Measurements from ENCODE around the gene COTL1. TPM values are rescaled to one million over a fixed set of nuclear protein-coding genes. Genes with fewer than 3 reads are reported as not detected.
A peak's percentile ranks its signal among the peaks of the same experiment; 100 is the strongest.

Gene COTL1
- total RNA-seq, 1 donor from 2014 or later = 100 TPM

DNA sequence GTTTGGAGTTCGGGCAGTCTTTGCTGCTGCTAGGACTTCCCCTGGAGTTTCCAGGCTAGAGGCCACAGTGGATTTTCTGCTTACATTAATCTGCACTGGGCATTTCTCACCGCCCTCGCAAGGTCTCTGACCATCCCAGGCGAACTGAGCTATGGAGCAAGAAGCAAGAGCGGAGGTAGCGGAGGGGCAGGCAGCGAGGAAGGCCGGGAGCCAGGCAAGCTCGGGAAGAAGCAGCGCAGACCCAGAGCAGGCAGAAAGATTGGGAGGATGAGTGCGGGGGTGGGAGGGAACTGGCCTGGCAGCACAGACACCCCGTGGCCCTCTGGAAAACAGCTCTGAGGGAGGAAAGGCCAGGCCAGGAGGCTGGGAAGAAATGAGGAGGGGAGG lies 3.8 kb downstream of the COTL1 start:
- no peak for DNase-seq (ENCODE audit: low read depth)

DNA sequence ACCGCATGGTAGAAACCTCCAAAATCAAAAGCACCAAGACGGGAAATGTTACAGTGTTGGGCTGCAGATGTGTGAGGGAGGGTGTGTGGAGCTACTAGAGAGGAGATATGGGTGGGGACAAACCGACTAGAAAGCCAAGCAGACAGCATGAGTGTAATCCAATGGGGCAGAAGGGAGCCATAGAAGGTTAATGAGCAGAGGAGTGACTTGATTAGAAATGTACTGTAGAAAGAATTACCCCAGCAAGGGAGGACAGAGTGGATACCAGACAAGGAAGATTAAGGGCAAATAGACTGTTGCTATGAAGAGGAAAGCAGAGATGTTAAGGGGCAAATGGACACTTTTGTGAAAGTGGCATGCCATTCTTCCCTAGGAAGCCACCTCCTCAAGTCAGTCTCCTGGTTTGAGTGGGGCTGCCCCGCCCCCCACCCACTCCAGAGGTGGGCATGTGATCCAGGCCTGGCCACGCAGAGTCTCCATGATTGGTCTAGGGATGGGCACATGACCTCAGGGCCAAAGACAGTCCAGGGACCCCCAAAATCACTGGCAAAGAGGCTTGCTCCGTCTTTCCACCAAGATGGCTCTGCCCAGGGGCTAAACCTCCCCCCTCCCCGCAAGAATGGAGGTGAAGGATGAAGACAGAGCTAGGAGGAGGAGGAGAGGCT lies 4.3 kb downstream of the COTL1 start:
- no peak for DNase-seq (ENCODE audit: low read depth)

DNA sequence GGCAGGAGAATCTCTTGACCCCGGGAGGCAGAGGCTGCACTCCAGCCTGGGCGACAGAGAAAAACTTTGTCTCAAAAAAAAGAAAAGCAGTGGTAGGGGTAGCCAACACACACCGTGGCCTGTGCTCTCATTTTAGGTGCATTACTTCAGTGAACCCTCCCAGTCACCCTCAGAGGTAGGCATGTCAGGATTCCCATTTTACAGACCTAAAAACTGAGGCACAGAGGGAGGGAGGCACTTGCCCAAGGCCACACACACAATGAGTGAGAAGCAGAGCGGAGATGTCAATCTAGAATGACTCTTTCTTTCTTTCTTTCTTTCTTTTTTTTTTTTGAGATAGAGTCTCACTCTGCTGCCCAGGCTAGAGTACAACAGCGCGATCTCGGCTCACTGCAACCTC lies 5.2 kb downstream of the COTL1 start:
- DNase-seq (ENCODE audit: low read depth) = no peak

DNA sequence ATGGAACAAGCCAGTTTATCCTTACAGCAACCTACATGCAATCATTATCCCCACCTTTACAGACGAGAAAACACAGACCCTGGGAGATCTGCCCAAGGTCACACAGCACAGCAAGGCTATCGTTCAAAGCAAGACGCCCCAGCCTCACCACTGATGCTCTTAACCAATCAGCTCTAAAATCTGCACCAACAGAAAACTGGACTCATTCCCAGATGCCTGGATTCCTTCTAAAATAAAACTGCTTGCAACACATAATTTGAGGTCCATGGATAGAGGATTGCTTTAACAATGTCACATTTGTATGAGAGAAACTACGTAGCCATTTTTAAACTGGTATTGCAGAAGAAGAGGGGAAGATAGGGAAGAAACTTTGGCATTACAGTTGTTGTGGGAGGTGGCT lies 6.8 kb downstream of the COTL1 start:
- no peak for DNase-seq (ENCODE audit: low read depth)

DNA sequence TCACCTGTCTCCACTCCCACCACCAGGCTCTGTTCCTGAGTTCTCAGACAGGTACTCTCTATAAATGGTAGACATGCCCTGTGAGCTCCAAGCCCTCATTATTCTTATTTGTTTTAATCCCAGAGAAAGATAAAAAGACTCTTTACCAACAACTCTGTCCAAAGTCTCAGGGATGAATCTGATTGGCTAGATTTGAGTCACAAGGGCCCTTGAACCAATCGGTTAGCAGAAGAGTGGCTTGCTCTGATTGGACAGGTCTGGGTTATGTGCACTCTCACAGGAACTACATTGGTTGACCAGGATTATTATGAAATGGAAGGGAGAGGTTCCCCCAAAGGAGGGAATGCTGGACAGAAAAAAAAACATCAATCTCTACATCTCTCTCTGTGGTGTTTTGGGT lies 7.5 kb downstream of the COTL1 start:
- no peak for DNase-seq (ENCODE audit: low read depth)

DNA sequence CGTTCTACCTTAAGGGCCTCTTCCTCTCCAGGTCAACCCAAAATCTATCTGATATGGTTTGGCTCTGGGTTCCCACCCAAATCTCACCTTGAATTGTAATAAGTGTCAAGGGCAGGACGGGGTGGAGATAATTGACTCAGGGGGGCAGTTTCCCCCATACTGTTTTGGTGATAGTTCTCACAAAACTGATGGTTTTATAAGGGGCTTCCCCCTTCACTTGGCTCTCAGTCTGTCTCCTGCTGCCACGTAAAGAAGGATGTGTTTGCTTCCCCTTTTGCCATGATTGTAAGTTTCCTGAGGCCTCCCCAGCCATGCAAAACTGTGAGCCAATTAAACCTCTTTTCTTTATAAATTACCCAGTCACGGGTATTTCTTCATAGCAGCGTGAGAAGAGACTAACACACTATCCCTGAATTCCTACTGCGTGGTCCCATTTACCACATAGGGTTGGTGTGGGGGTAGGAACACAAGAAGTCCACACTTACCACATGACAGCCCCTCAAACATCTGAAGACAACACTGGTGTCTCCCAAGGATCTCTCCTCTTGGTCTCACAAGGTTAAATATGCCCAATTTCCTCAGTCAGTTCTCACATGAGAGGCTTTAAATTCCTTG lies 8.2 kb downstream of the COTL1 start:
- DNase-seq (ENCODE audit: low read depth) = no peak

DNA sequence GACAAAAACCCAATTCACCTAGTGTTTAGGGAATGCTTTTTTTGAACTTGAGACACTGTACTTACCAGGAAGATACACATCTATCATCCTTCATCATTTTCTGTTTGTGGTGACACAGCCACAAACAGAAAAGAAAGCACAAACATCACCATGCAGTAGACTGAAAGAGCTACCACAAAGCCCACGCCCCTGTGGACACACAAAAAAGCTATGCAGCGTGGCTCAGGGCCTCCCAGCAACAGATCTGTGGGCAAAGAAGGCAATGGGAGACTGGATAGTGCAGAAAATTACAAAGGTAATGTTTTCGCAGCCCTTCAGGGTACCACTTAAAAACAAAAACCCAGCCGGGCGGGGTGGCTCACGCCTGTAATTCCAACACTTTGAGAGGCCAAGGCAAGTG lies 9.6 kb downstream of the COTL1 start:
- DNase-seq (ENCODE audit: low read depth) = no peak

DNA sequence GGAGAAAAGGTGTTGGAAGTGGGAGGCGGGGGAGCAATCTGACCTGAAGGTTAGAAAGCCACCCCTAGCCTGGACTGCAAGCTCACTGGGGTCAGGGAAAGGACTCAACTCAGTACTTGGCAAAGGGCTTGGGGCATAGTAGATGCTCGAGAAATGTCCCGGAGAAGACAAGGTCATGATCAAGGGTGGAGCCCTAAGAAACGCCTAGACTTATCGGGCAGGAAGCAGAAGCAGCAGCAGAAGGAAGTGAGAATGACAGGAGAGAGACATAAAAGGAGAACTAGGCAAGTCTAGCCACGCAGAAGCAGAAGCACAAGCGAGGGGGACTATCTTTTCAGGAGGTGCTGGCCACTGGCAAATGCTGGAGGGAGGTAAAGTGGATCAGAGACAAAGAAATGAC lies 10.2 kb downstream of the COTL1 start:
- no peak for DNase-seq (ENCODE audit: low read depth)

DNA sequence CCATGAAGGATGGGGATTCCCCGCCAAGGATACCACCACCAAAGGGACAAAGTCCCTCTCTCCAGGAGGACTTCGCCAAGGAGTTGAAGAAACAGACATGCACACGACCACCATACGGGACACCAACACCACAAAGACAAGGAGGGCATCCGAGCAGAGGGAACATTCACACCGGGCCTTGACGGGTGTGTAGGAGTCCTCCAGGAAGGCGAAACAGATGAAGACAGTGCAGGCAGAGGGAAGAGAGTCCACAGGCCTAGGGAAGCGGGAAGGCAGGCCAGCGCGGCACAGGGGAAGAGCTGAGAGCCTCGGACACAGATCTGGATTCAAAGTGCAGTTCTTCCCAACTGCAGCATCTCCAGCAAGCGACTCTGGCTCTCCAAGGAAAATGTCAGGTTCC lies 10.8 kb downstream of the COTL1 start:
- DNase-seq (ENCODE audit: low read depth) = no peak

DNA sequence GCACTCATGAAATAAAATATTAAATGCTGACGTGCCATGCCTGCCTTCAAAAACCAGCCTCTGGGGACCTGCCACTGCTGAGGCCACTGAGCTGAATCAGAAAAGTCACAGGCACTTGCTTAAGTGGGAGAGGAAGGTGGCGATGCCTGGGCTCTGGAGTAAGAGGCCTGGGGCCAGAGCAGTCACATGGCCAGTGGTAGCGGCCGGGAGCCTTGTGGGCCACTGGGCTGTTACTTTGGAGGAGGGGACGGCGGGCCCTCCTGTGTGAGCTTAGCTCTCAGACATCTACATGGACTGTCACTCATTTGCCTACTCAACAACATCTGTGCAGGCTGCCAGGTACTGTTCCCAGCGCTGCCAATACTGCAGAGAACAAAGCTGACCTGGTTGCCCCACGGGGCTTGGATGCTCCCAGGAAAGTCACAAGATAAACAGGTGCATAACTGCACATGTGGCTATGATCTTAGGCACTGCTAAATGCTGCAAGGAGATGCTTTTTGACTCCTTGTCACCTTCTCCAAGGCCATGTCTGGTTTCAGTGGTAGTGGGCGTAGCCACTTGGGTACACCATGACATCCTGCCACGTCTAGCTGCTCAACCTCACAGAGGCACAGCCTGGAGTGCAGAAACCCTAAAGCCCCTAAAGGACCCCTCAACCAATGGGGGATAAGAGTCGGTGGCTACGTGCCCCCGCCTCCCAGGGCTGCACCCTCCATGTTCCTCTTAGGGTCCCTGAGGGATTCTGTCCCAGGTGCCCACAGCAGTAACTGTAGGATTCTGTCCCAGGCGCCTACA lies 11.6 kb downstream of the COTL1 start:
- no peak for DNase-seq (ENCODE audit: low read depth)

DNA sequence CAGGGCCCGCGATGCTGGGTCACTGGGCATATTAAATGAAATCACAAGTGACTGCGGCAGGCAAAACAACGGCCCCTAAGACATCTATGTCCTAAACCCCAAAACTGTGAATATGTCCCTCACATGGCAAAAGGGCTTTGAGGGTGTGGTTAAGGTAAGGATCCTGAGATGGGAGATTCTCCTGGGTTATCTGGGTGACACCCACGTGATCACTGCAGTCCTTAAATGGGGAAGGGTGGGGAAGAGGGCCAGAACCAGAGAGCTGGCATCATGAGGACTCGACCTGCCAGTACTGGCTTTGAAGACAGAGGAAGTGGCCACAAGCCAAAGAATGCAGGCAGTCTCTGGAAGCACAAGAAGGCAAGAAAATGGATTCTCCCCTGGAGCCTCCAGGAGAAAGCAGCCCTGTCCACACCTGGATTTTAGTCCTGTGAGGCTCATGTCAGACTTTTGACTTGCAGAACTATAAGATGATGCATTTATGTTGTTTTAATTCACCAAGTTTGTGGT lies 12.5 kb downstream of the COTL1 start:
- DNase-seq (ENCODE audit: low read depth) = no peak

DNA sequence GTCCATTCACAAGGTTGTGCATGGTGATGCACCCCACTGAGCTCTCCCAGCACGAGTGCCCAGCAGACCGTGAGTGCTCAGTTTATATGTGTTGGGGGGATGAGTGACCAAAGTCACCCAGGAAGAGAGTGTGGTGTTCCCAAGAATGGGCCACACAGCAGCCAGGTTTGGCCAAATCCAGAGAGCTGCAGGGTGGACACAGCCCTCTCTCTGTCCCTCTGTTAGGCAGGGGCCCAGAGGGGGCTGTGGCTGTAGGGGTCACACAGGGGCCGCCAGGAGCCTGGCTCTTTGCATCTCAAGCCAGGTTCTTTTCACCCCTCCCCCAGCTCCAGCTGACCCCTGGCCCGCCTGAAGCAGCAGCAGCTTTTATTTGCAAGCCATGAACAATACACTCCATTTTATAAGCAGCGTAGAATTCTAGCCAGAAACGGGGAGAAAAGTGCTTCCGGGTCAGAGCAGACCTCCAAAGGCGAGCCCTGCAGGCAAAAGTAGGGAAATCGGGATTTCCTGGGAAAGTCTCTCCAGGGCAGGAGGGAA lies 13.3 kb downstream of the COTL1 start:
- DNase-seq (ENCODE audit: low read depth) = peak; percentile 63

DNA sequence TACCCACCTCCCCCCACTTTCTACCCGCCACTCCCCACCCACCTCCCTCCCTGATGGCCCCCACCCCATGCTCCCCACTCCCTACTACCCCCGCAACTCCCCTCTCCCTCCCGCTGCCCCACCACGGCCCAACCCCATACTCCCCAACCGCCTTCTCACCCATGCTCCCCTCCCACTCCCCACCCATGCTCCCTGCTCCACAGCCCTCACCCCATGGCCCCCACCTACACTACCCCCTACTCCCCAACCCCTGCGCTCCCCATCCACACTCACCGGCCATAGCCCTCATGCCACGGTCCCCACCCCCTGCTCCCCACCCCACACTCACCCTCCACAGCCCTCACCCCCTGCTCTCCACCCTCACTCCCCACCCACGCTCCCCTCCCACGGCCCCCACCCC lies 13.9 kb downstream of the COTL1 start:
- DNase-seq (ENCODE audit: low read depth) = no peak

DNA sequence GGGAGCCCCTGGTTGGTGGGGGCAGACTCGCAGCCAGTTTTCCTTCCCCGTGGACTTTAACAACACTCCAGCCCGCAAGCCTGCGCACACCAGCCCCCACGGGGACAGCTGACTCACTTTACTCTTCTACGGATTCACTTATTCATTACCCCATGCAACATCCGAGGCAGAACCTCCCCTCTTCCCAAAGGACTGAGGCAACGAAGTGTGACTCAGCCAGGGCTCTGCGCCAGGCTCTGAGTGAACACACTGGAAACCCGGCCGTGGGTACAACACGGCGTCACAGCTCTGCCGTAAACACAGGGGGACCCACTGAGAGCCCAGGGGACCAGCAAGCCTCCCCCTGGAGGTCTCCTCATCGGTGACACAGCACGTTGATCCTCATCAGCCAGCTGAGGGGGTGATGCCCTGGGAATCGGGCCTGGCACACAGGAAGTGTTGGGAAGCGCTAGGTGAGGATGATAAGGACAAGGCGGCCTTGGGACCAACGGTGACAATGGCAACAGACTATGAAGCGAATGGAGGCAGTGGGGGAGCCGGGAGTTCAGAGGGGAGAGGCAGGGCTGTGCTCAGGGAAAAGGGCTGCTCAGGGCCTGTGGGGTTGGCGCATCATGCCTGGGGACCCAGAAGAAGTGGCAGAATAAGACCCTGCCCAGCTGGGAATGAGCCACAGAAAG lies 14.6 kb downstream of the COTL1 start:
- peak; percentile 96 for DNase-seq (ENCODE audit: low read depth)

DNA sequence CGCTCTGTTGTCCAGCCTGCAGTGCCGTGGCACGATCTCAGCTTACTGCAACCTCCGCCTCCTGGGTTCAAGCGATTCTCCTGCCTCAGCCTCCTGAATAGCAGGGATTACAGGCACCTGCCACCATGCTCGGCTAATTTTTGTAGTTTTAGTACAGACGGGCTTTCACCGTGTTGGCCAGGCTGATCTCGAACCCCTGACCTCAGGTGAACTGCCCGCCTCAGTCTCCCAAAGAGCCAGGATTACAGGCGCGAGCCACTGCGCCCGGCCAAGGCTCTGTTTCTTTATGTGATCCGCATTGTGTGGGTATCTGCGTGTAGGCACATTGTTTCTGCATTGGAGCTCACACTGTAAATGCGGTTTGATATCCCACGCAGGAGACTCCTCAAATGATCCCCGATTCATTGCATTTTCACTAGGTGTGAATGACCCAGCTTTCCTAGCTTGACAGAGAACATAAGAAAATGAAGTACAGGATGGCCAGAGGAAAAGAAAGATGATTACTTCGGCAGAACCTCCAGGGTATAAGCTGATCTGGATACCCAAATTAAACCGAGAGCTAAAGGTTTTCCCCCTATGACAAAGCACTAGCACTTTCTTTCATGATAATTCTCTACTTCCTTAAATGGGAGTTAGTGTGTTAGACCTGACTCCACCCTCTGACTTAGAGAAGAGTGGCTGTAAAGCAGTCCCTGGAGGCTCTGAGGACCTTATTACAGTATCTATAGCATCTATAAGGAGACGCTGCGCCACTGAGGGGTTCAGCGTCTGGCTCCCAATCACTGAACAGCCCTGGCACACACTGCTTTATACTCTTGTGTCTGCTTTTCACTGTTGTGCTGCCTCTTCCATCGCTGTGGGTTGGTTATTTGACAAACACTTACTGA lies 17.3 kb downstream of the COTL1 start:
- peak; percentile 47 for DNase-seq (ENCODE audit: low read depth)

DNA sequence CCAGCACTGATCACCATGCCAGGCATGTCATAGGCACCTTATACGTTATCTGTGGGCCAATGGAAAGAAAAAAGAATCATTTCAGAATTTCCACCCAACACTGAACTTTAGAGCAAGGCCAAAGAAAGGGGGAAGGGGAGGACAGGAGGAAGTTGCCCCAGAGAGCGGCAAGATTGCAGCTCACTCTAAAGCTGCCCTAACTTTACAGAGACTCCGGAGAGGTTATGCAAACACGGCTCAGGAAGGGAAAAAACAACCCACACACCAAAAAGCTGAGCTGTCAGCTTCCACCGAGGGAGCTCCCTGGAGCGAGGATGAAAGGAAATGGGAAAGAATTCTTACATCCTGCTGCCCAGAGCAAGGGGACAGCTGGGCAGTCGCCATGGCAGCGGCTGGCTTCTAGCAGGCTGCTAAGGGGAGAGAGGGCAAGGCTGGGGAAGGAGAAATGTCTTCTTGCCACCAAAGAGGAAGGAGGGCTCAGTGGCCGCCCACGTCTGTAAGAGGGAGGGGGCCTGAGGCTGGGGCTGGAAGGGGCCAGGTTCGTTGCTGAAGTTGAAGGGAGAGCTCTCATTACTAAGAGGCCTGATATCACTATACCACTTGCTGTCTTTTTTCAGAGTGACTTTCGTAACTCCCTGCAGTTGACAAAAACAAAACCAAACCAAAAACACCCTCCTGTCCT lies 18.2 kb downstream of the COTL1 start:
- peak; percentile 90 for DNase-seq (ENCODE audit: low read depth)

DNA sequence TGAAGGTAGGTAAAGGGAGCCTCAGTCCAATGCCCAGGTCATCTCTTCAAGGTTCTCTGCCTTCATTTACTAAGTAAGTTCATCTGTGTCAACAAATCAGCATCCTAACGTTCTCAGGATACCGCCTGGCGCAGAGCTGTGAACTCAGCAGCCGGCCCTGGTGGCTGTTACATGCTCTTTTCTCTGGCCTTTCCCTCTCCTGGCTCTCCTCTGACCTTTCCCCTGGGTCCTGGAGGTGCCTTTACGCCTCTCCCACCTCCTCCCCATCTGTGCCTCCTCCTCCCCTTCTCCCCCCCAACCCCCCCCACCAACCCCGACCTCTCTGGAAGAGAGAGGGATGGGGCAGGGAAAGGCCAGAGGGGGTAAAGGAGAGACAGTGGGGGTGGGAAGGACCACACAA lies 19.5 kb downstream of the COTL1 start:
- DNase-seq (ENCODE audit: low read depth) = no peak

DNA sequence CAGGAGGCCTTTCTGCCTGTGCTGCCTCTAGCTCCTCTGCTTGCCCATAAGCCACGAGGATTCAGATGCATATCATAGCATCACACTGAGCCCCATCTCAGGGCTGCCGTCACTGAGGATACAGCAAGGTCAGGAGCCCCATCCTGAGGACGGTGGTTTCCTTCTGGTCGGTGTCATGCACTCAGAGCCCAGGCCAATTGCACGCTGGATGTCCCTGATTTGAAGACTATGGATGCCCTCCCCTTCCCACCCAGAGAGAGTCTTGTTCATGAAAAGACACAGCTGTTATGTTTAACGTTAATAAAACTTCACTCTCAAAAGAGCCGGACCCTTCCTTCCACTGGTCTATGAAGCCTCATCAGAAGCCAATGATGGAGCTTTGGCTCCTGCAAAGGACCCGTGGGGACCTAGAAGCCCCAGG lies 19.9 kb downstream of the COTL1 start:
- DNase-seq (ENCODE audit: low read depth) = no peak

DNA sequence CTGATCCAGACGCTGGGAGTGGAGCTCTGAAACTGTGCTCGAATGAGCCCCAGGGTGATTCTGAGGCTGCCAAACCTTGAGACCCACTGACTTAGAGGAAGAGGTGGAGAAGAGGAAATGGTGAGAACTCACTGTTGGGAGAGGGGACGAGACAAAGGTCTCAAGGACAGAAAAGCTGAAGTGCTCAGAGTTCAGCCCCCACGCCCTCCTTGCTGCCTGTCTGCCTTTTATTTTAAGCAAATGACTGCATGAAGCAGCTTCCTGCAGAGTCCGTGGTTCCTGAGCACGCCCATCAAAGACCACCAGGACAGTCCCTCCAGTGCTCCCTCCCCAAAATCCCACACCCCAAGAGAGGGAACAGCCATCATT lies 20.4 kb downstream of the COTL1 start:
- no peak for DNase-seq (ENCODE audit: low read depth)

DNA sequence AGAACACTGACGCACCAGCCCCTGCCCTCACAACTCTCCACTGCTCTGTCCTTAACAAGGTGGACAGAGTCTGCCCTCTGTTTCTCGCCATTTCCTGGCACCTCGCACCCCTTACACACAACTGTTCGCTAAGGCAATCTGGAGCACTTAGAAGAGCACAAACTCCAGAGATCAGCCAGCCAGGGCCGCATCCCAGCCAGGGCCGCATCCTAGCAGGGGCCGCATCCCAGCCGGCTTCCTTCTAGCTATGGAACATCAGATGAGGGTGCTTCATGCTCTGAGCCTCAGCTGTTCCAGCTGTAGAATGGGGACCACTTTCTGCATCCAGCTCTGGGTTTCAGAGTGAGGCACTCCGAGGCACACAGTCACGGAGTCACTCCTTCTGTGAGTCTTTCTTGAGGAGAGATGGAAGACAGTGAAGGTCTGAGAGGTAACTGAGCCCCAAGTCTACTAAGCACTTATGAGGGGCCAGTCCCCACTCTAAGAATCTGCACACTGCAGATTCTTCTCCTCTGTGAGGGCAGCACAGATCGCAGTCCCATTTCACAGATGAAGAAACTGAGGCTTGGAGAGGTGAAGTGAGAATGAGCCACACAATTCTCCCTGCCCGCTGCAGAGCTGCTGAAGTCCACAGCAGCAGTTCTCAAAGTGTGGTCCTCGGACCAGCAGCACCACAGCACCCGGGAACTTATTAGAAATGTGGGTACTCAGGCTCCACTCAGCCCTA lies 20.9 kb downstream of the COTL1 start:
- DNase-seq (ENCODE audit: low read depth) = no peak
